ENCODE results near the gene HIVEP2.

DNA sequence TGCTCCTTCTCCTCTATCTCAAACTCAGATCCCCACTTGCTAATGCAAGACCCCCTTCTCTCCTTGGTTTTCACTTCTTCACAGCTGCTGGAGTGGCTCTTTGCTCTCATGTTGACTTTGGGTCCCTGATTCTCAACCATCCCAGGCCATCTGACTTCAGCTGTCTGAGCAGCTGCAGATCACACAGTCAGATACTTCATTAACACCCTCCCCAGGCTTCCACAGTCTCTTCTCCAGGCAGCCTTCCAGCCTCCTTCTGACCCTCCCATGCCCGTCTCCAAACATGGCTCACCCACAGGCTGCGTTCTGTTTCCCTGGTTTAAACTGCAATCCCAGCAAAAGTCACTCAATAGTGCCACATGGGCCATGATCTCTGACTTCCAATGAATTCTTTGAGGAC lies 65.4 kb downstream of the HIVEP2 start:
- no peak for TF ChIP-seq EZH2 (IDR thresholded peaks at IDR 0.05; ENCODE audit: insufficient read depth, poor library complexity, severe bottlenecking)
- TF ChIP-seq EZH2phosphoT487 (IDR thresholded peaks at IDR 0.05; ENCODE audit: insufficient read depth, low read depth) = no peak
